CD1c-positive myeloid dendritic cell (primary cell): ENCODE measurements around the gene TMCO4.
"Not testable (repeated sequence)": the region's sequence is repeated elsewhere in the genome, so short reads cannot be mapped to it uniquely, and the experiment has no call there.

Source experiments
- DNase-seq: peaks from one replicate; pipeline ENCODE4 v3.0.0-alpha.2; 2016; ENCODE audit errors: extremely low spot score

Gene TMCO4

GRCh38 chr1:19813643-19813960, 13.9 kb upstream of the TMCO4 start:
- no peak for DNase-seq

DNA sequence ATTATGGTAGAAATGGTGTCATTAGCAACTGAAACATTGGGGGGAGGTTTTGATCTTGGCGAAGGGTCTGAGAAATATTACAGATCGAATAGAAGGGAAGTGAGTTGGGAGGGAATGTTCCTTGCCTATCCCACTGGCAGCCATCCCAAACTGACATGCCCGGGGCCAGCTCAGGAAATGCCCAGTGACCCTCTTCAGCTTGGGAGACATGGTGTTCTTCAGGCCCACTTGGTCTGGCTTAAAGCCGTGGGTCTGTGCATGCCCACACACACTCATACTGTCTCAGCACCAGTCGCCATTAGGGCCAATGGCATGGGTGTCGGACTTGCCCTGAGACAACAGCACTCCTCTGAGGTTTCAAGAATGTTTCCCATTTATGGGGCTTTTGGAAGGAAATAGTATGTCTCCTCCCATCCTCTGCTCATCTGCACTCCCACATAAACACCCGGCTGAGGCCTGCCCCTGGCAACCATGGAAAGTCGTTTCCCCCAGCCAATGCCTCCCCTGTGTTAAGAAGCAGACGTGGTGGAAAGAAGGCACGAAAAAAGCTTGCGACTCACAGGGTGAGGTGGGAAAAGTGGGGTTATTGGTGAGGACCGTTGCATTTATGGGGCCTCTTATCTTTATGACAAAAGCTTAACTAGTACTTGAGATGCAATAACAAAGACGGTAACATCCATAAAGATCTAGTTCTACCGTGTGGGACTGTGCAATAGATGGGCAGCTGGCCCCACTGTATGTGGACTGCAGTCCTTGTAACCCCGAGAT, 13.3 kb upstream of the TMCO4 start:
- DNase-seq, result no peak

DNA sequence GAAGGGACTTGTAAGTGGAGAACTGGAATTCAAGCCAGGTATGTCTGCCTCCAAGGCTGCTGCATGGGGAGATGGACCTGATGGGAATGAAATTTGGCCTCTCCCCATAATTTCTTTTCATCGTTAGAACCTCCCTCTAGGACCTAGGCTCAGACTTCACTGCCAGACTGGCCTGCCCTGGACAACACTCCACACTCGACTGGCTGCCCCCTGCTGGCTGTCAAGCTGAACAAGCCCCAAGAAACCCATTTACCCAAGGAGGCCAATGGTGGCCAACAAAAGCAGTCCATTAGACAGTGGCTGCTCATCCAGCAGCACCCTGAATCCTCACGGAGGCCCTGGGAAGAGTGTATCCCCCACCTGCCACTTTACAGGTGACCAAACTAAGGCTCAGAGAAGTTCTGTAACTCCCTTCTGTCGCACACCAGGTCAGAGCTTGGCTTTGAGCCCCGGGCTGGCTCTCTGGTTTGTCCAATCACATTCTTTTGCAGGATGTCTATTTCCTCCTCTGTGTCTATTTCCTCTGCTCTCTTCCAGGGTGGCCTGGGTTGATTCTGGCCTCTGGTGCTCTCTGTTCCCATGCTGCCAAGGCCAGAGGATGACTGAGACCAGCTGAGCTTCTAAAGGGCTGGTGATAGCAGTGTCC, 11.6 kb upstream of the TMCO4 start:
- DNase-seq, result peak; percentile 57

- no peak for DNase-seq
Observed at GRCh38 chr1:19809044-19809750, 9.5 kb upstream of the TMCO4 start.

DNA sequence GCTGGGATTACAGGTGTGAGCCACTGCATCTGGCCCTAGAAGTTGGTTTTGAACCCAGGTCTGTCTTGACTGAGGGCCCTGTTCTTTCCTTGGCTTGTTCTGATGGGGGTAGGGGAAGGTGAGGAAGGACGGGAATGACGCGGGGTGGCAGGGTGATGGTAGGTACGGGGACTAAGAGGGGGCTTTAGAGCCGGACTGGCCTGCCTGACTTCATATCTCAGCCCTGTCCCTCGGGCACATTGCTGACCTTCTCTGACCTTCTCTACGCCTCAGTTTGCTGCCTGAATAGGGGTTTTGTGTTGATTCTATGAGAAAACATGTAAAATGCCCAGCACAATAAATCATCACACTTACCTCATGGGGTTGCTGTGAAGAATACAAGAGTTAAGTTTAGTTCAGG, 8.6 kb upstream of the TMCO4 start:
- no peak for DNase-seq

- no peak for DNase-seq
Observed at GRCh38 chr1:19804831-19805251, 5.1 kb upstream of the TMCO4 start.

DNA sequence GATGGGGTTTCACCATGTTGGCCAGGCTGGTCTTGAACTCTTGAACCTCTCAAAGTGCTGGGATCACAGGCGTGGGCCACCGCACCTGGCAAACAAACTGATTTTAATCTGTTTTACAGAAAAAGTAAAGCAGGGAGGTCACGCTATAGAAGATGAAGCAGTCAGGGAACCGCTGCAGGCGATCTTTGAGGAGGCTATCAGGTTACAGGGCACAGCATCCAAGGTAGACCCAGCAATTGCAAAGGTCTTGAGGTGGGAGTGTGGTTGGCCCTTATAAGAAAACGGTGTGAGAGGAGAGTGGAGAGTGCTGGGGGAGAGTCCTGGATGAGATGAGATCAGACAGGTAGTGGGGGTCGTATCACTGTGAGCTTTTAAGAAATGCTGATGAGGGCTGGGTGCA, 2.6 kb upstream of the TMCO4 start:
- no peak for DNase-seq

- peak; percentile 44 for DNase-seq
Observed at GRCh38 chr1:19800076-19800804, 524 bp upstream of the TMCO4 start.

DNA sequence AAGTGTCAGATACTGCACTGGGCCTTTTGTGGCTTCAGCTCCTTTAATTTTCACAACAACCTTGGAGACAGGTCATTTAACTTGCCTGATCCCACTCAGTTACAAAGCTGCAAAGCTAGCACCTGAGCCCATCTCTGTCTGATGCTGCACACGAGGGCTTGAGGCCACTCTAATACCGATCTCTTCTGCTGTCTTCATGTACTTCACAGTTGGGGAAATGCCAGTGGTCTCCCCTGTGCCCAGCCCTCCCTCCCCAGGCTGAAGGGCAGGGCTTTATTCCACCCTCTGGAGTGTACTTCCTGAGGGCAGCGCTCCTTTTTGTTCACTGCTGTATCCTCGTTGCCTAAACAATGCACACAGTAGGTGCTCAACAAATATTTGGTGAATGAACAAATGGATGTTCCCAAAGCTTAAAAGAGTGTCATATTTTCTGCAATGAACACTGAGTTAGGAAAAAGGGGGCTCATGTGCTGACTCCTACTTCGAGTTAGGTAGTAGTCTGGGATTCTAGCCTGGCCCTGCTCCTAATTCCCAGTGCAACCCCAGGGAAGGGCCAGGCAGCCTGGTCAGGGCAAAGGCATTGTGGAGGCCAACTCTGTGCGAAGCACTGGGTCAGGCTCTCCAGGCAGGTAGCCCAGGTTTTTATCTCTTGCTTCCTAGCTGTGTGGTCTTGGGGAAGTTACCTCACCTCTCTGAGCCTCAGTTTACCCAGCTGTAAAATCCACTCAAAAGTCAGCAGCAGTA, 1.1 kb downstream of the TMCO4 start:
- no peak for DNase-seq

DNA sequence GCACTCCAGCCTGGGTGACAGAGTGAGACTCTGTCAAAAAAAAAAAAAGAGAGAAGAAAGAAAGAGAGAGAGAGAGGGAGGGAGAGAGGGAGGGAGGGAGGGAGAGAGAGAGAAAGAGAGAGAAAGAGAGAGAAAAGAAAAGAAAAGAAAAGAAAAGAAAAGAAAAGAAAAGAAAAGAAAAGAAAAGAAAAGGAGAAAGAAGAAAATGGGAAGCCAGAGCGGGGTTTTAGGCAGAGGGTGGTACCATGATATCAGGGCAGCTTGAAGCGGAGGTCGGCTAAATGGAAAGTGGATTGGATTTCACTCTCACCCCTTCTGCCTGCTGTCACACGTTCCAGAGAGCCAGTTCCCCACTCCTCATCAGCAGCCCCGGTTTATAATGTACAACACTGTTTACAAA, 1.9 kb downstream of the TMCO4 start:
- DNase-seq, result no peak

DNA sequence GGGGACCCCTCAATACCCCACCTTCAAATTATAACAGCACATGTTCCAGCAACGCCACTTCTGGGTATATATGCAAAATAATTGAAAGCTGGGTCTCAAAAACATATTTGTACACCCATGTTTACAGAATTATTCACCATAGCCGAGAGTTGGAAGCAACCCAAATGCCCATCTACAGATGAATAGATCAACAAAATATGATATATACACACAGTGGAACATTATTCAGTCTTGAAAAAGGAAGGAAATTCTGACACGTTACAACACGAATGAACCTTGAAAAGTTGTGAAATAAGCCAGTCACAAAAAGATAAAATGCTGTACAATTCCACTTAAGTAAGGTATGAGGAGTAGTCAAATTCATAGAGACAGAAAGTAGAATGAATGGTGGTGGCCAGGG, 5.1 kb downstream of the TMCO4 start:
- no peak for DNase-seq

- no peak for DNase-seq
Observed at GRCh38 chr1:19793360-19794046, 6.2 kb downstream of the TMCO4 start.

DNA sequence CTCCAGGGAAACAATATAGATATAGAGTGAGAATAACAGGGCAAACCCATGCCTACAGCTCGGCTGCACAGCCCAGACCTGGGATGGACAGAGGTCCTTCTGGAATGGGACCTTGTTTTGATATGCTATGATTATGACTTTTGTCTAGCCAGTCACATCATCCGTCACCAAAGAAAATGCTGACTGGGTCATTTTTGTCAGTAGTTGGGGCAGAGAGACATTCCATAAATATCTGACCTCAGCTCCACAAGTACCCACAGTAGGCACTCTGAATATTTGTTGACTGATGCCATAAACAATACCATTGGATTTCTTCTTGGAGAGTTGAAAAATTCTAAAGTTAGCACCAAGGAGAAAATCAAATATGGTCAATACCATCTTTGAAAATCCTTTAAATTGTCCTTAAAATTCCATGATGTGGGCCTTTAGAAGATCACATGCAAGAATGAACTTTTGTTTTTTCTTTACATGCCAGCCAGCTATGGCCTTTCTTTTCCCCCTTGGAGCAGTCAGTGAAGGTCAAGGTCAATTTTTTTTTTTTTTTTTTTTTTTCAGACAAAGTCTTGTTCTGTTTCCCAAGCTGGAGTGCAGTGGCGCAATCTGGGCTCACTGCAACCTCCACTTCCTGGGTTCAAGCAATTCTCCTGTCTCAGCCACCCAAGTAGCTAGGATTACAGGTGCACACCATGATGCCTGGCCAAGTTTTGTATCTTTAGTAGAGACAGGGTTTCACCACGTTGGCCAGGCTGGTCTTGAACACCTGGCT, 7.3 kb downstream of the TMCO4 start:
- no peak for DNase-seq

GRCh38 chr1:19790061-19790975, 9.4 kb downstream of the TMCO4 start:
- DNase-seq, result not testable (repeated sequence)

- no peak for DNase-seq
Observed at GRCh38 chr1:19786988-19787423, 12.7 kb downstream of the TMCO4 start.

- DNase-seq, result no peak
Observed at GRCh38 chr1:19785660-19786059, 14.1 kb downstream of the TMCO4 start.

DNA sequence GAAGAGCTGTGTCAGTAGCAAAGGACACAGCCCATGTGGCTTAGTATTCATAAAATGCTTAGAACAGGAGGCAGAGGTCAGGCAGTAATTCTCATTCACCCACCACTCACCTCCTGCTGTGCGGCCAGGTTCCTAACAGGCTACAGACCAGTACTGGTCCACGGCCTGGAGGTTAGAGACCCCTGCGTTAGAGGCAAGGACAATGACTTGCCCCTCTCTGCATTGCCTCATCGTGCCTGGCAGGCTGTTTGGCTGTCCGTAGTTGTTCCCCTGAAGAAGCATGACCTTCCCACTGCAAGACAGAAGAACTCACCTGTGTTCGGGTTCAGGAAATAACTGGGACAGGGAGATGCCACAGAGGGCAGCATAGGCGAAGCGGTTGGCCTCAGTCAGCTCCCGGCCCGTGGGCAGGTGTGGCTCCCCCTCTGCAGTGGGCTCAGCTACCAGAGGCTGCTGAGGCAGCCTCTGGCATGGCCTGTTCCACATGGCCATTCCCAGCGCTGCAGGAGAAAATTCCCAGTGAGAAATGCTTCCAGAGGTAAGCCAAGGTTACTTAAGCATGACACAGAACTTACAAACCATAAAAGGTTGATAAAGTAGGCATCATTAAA, 19.3 kb downstream of the TMCO4 start:
- DNase-seq, result no peak

DNA sequence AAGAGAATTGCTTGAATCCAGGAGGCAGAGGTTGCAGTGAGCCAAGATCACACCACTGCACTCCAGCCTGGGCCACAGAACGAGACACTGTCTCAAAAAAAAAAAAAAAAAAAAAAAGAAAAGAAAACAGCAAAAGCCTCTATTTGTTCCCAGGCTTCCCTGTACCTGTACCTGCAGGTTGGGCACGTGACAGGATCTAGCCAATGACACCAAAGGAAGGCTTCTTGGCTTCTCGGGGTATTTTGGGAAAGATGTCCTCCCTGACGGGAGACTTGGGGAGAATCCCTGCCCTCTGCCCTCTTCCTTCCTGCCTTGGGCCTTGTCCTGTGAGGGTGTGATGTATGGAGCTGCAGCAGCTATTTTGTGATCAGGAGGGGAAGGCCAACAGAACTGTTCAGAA, 22.8 kb downstream of the TMCO4 start:
- no peak for DNase-seq

- DNase-seq, result no peak
Observed at GRCh38 chr1:19776287-19776686, 23.4 kb downstream of the TMCO4 start.
